NOMO-1 treated with dmso at 0.1 percent for 144 hours (cell line): Measurements from ENCODE around the gene JAZF1.
"Not testable (repeated sequence)": the region's sequence is repeated elsewhere in the genome, so short reads cannot be mapped to it uniquely, and the experiment has no call there.

Experiments used
- DNase-seq: peaks from one replicate; lab custom pipeline; 2025; ENCODE audit not compliant: unreplicated experiment; lab: John Stamatoyannopoulos, UW

The JAZF1 gene

GRCh38 chr7:27856703-27857485 lies 323.7 kb downstream of the JAZF1 start:
- not testable (repeated sequence) for DNase-seq

- no peak for DNase-seq
Measured at GRCh38 chr7:27850531-27850930, 330.1 kb downstream of the JAZF1 start.

- DNase-seq: no peak
Measured at GRCh38 chr7:27846388-27846787, 334.2 kb downstream of the JAZF1 start.

- DNase-seq: no peak
Measured at GRCh38 chr7:27843584-27844305, 336.9 kb downstream of the JAZF1 start.

GRCh38 chr7:27842851-27843250 lies 337.7 kb downstream of the JAZF1 start:
- no peak for DNase-seq

GRCh38 chr7:27842094-27842692 lies 338.4 kb downstream of the JAZF1 start:
- DNase-seq: no peak

GRCh38 chr7:27840760-27841364 lies 339.7 kb downstream of the JAZF1 start:
- DNase-seq: no peak

GRCh38 chr7:27840313-27840712 lies 340.3 kb downstream of the JAZF1 start:
- no peak for DNase-seq

GRCh38 chr7:27839099-27839498 lies 341.5 kb downstream of the JAZF1 start:
- DNase-seq: no peak

- DNase-seq: no peak
Measured at GRCh38 chr7:27836536-27836935, 344.1 kb downstream of the JAZF1 start.

- no peak for DNase-seq
Measured at GRCh38 chr7:27835376-27835775, 345.2 kb downstream of the JAZF1 start.

GRCh38 chr7:27834179-27834921 lies 346.2 kb downstream of the JAZF1 start:
- DNase-seq: no peak

- DNase-seq: no peak
Measured at GRCh38 chr7:27826357-27826756, 354.2 kb downstream of the JAZF1 start.

GRCh38 chr7:27825891-27826290 lies 354.7 kb downstream of the JAZF1 start:
- DNase-seq: no peak

GRCh38 chr7:27822245-27822644 lies 358.4 kb downstream of the JAZF1 start:
- no peak for DNase-seq

GRCh38 chr7:27812706-27813105 lies 367.9 kb downstream of the JAZF1 start:
- no peak for DNase-seq

GRCh38 chr7:27810186-27810585 lies 370.4 kb downstream of the JAZF1 start:
- DNase-seq: no peak

GRCh38 chr7:27808626-27809025 lies 372.0 kb downstream of the JAZF1 start:
- no peak for DNase-seq

- no peak for DNase-seq
Measured at GRCh38 chr7:27804139-27804538, 376.5 kb downstream of the JAZF1 start.

GRCh38 chr7:27802999-27803398 lies 377.6 kb downstream of the JAZF1 start:
- no peak for DNase-seq

GRCh38 chr7:27799212-27799611 lies 381.4 kb downstream of the JAZF1 start:
- DNase-seq: no peak
